22Rv1 (cell line): Measurements from ENCODE around the gene SHISA4.

Source experiments
- H3K27ac ChIP-seq: fragments of 450-650 bp; 2 replicates; pipeline ENCODE4 v1.5.1; 2017
- ZFX ChIP-seq: fragments of 450-650 bp; IDR thresholded peaks from 2 replicates; pipeline ENCODE4 v1.6.1; 2017; ENCODE audit warnings: antibody characterized with exemption, borderline replicate concordance
- TF ChIP-seq, protein P1 (sequence below): fragments of 450-650 bp; IDR thresholded peaks from 2 replicates; pipeline ENCODE4 v1.5.1; 2017; ENCODE audit warnings: mild to moderate bottlenecking

Gene SHISA4

DNA sequence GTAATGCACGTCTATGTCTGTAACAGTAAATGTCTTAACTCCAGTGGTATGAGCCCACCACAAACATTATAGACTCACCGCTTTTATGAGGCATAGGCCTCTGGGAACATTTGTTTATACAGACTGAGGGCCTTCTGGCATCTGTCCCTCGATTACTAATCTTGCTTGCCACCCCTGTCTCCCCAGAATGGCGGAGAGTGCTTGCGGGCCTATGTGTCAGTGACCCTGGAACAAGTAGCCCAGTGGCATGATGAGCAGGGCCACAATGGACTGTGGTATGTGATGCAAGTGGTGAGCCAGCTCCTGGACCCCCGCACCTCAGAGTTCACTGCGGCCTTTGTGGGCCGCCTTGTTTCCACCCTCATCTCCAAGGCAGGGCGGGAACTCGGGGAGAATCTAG is 18.3 kb upstream of the SHISA4 start:
- TF ChIP-seq, protein P1, sequence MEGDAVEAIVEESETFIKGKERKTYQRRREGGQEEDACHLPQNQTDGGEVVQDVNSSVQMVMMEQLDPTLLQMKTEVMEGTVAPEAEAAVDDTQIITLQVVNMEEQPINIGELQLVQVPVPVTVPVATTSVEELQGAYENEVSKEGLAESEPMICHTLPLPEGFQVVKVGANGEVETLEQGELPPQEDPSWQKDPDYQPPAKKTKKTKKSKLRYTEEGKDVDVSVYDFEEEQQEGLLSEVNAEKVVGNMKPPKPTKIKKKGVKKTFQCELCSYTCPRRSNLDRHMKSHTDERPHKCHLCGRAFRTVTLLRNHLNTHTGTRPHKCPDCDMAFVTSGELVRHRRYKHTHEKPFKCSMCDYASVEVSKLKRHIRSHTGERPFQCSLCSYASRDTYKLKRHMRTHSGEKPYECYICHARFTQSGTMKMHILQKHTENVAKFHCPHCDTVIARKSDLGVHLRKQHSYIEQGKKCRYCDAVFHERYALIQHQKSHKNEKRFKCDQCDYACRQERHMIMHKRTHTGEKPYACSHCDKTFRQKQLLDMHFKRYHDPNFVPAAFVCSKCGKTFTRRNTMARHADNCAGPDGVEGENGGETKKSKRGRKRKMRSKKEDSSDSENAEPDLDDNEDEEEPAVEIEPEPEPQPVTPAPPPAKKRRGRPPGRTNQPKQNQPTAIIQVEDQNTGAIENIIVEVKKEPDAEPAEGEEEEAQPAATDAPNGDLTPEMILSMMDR = no peak
- no peak for TF ChIP-seq ZFX
- no peak overlapping the region for H3K27ac ChIP-seq

DNA sequence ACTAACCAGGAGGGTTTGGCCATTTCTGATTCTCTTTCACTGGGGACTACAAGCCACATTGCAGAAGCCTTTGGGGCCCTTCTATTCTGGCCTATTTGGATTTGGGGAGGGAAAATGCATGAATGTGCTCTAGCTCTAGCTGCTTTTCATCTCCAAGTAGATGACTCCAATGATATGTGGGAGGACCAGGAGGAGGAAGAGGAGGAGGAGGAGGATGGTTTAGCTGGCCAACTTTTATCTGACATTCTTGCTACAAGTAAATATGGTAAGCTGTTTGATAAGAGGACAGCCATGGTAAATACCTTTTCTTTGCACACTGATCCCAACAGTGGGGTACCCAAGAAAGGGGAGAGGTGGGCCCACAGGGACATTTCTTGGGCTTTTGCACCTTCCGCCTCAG is 14.0 kb upstream of the SHISA4 start:
- TF ChIP-seq ZFX = no peak
- TF ChIP-seq, protein P1 = no peak
- H3K27ac ChIP-seq = no peak overlapping the region

DNA sequence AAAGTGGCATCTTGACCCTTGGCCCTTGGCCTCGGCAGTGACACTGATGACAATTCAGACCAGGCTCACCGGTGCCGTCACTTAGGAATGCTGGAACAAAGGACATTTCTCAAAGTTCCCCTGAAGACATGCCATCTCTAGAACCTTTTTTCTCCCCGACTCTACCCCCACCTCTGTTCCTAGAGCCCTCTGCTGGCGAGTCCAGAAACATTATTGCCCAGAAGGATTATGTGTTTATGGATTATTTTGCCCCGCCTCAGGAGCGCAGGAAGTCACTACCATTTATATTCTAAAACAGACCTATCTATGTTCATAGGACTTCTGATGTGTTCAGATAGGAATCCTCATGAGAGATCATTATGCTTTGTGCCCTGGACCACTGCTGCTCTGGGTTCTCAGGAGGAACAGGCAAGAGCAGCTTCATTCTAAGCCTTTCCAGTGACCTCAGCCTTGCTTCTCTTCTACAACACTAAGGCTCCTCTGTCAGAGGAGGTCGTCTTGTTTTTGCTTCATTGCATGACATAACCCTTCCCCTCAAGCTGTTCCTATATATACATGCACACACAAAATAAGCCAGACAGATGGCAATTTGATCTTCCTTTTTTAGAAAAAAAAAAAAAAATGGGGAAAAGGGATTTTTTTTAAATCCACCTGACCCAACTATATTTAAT is 12.4 kb upstream of the SHISA4 start:
- H3K27ac ChIP-seq = 0 out of 2 replicates have a peak overlapping the region, but pooled peaks have one; percentile 3
- TF ChIP-seq, protein P1 = peak; percentile 66
- no peak for TF ChIP-seq ZFX

DNA sequence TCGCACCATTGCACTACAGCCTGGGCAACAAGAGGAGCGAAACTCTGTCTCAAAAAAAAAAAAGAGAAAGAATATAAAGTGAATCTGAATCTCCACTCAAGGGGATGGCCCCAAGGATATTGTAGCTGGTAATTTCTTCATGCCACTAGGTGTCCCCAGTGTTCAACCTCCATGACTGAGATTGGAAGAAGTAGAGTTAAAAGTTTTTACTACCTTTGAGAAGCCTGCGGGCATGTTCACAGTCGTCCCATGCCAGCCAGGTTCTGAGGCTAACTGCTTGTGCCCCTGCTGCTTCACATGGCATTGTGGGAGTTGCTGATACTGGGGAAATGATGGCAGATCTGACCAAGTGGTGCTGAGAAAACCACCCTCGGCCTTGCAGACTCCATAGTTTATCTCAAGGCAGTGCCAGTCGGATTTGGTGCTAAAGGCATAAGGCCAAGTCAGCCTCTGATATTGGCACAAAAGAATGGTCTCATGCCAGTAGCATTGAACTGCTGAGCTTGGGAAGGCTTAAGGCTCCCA is 10.8 kb upstream of the SHISA4 start:
- TF ChIP-seq, protein P1 = peak; percentile 95
- TF ChIP-seq ZFX = no peak
- H3K27ac ChIP-seq = peak overlapping the region; percentile 34

DNA sequence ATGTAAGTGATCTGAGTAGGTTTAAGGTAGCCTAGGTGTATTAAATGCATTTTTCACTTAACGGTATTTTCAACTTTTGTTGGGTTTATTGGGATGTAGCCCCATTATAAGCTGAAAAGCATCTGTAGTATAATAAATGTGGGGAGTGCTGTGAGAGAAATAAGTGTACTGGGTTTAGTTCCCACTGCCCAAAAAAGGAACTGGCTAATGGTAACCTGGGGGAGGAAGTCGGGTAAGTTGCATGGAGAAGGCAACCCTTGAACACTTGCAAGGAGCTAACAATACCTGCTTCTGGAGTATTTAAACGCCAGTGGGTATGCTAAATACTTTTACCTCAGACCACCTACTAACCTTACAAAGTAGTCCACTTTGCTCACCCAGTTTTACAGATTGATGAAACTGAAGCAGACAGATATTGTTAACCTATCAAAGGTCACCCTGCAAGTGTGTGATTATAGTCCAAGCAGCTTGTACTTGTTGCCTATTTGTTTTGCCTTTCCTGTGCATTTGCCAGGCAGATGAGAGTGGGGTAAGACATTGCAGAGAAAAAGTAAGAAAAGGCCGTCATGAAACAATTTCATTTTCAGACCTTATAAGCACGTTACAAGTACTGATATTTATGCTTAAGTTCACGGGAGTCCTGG is 7.6 kb upstream of the SHISA4 start:
- no peak overlapping the region for H3K27ac ChIP-seq

DNA sequence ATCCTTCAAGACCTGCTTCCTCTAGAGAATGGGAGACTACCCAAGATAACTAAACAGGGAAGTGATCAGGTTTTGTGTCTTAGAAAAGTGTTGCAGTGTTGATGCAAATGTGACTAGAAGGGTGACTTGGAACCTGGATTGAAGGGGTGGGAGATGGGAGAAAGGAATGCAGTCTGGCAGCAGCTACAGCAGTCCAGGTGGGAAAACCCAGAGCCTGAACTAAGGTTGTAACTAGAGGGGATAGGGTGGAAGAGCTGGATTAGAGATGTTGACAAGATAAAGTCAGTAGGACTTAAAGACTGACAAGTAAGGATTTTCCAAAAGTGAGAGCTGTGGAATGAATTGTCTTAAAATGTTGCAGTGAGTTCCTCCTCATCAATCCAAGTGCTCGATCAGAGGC is 7.1 kb upstream of the SHISA4 start:
- no peak overlapping the region for H3K27ac ChIP-seq
- TF ChIP-seq, protein P1 = no peak
- no peak for TF ChIP-seq ZFX

More for the DNA sequence above, 7.6 kb upstream of the SHISA4 start:
- TF ChIP-seq ZFX = no peak
- TF ChIP-seq, protein P1 = no peak

DNA sequence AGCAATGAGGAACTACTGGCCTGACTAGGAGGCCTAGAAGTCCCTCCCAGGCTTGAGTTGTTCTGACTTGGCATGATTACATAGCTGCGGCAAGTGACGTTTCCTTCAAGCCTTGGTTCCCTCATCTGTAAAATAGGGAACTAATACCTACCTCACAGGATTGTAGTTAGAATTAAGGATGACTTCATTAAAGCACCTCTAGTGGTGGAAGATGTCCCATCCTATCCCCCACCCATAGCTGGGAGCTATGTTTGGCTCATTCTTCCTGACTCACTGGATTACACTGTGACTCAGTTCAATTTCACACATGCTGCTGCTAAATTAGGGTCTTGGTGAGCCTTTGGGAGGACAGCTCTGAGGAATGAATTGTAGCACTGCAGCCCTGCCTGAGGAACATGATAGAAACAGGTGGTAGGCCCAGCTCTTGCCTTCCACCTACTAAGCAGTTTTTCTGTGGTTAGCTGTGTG is 6.0 kb upstream of the SHISA4 start:
- no peak for TF ChIP-seq ZFX
- TF ChIP-seq, protein P1 = no peak; the same call in 1 of the 2 replicates
- H3K27ac ChIP-seq = no peak overlapping the region
